T-cell (primary cell): Measurements from ENCODE around the gene PPP2R2B. TPM values are rescaled to one million over a fixed set of nuclear protein-coding genes. Genes with fewer than 3 reads are reported as not detected.
"Not testable (repeated sequence)": the region's sequence is repeated elsewhere in the genome, so short reads cannot be mapped to it uniquely, and the experiment has no call there.

ENCODE experiments used
- ATAC-seq, 4 experiments: fragments of 200-7000 bp in 3 of 4; fragments of 150-1000 bp in 1 of 4; cut with Tn5 transposase; replicated peaks in 1 of 4; 1 replicate in 3 of 4; 2 replicates in 1 of 4; pipeline ENCODE4 v1.10.0; 2021; ENCODE audit warnings: moderate library complexity in 3 of 4, mild to moderate bottlenecking in 2 of 4, moderate number of reproducible peaks in 1 of 4
- CTCF ChIA-PET, 2 donors: fragments of 300-600 bp; sonication (Branson Sonifier 250); formaldehyde crosslinking; loops; one replicate each; lab custom pipeline; 2022; ENCODE audit warnings: antibody characterized with exemption in 2 of 2; lab: Charles Lee
- POLR2A ChIA-PET, 2 donors: fragments of 300-600 bp; sonication (Branson Sonifier 250); formaldehyde crosslinking; loops; one replicate each; lab custom pipeline; 2022; ENCODE audit warnings: antibody characterized with exemption in 2 of 2; lab: Charles Lee
- DNase-seq, 35 experiments: peaks; one replicate each; pipeline versions ENCODE4 v3.0.0 to v3.0.0-alpha.2; 2013 to 2023
- H3K27ac ChIP-seq: one replicate; pipeline ENCODE4 v1.5.1; 2013; ENCODE audit warnings: low read length
- H3K27me3 ChIP-seq, 2 experiments: replicated peaks in 1 of 2; 1 replicate in 1 of 2; 2 replicates in 1 of 2; pipeline versions ENCODE4 v1.6.1 to v1.7.0; 2013; ENCODE audit warnings: low read length in 1 of 2, mixed read lengths in 1 of 2; ENCODE audit not compliant: control insufficient read depth in 2 of 2, insufficient read depth in 2 of 2; ENCODE audit errors: extremely low read depth in 1 of 2
- H3K36me3 ChIP-seq, 2 donors: 1 replicate in 1 of 2; 2 replicates in 1 of 2; pipeline versions ENCODE4 v1.6.1 to v1.7.0; 2013; ENCODE audit warnings: low read length in 1 of 2; ENCODE audit not compliant: control insufficient read depth in 2 of 2, insufficient read depth in 1 of 2; ENCODE audit errors: extremely low read depth in 1 of 2
- H3K4me1 ChIP-seq, 2 experiments: 1 replicate in 1 of 2; 2 replicates in 1 of 2; pipeline versions ENCODE4 v1.6.1 to v1.7.0; 2013; ENCODE audit warnings: low read length in 2 of 2, mixed read lengths in 1 of 2; ENCODE audit not compliant: insufficient read depth in 2 of 2, control insufficient read depth in 1 of 2; ENCODE audit errors: extremely low read depth in 1 of 2
- H3K4me3 ChIP-seq, 2 donors: 1 replicate in 1 of 2; 2 replicates in 1 of 2; pipeline versions ENCODE4 v1.5.1 to v1.7.0; 2013; ENCODE audit warnings: mild to moderate bottlenecking in 2 of 2, low read length in 1 of 2, moderate library complexity in 1 of 2; ENCODE audit not compliant: control insufficient read depth in 1 of 2; ENCODE audit errors: extremely low read depth in 1 of 2
- H3K9me3 ChIP-seq: 2 replicates; pipeline ENCODE4 v1.7.0; 2013
- H3K27ac Mint-ChIP-seq, 2 donors: one replicate each; pipeline ENCODE4 v1.8.0; 2020 to 2021; ENCODE audit warnings: mild to moderate bottlenecking in 2 of 2, mixed read lengths in 2 of 2
- H3K27me3 Mint-ChIP-seq, 2 donors: one replicate each; pipeline ENCODE4 v1.8.0; 2021 to 2022; ENCODE audit warnings: mixed read lengths in 2 of 2
- H3K36me3 Mint-ChIP-seq: one replicate; pipeline ENCODE4 v1.8.0; 2021; ENCODE audit warnings: mixed read lengths
- H3K4me1 Mint-ChIP-seq, 3 donors: one replicate each; pipeline ENCODE4 v1.8.0; 2020 to 2022; ENCODE audit warnings: mixed read lengths in 3 of 3, mild to moderate bottlenecking in 1 of 3
- H3K4me3 Mint-ChIP-seq, 3 donors: one replicate each; pipeline ENCODE4 v1.8.0; 2020 to 2022; ENCODE audit warnings: mild to moderate bottlenecking in 3 of 3, mixed read lengths in 3 of 3, moderate library complexity in 3 of 3
- H3K9me3 Mint-ChIP-seq, 3 donors: one replicate each; pipeline ENCODE4 v1.8.0; 2020 to 2022; ENCODE audit warnings: mixed read lengths in 3 of 3
- WGBS: methylation state at CpG from one replicate; pipeline ENCODE4 v1.1.5; 2013; ENCODE audit warnings: missing lambda C conversion rate; ENCODE audit not compliant: insufficient coverage; 5-methylcytosine and 5-hydroxymethylcytosine counted together
- total RNA-seq, 35 experiments: library from RNA in 6 of 35; stranded (reverse) in 6 of 35; fragments of 120-200 nt in 1 of 35; gene quantifications; one replicate each; pipeline versions ENCODE4 v1.2.1 to v1.2.4 and lab custom pipeline; 2013 to 2026

PPP2R2B gene
- total RNA-seq, 5 donors from 2014 or later (not counting 1 experiment from before 2014, with no cell fraction given) = 1.5 to 10.6 (median 4.8) TPM

- POLR2A ChIA-PET = no interaction called here
- Mint-ChIP-seq H3K9me3 (no peaks in the 10 kb centered on the region), H3K36me3 (no peaks in the 10 kb centered on the region), H3K27ac (no peak overlapping the region), H3K4me3 (no peak overlapping the region), H3K27me3 (peaks cover 0 to 8% of the 10 kb centered on the region in 2 donors), H3K4me1 (no peaks in the 10 kb centered on the region)
- Histone ChIP-seq H3K27me3 (no peaks in the 10 kb centered on the region), H3K4me1 (no peaks in the 10 kb centered on the region), H3K4me3 (no peak overlapping the region), H3K27ac (no peak overlapping the region), H3K9me3 (no peaks in the 10 kb centered on the region), H3K36me3 (no peaks in the 10 kb centered on the region)
- DNase-seq = no peak
- ATAC-seq = no peak
- CTCF ChIA-PET = no interaction called here
- 20% methylated on average over 1 of the region's 4 CpGs for WGBS
These were observed 254.9 kb downstream of the PPP2R2B start for GRCh38 chr5:146623666-146624065.

DNA sequence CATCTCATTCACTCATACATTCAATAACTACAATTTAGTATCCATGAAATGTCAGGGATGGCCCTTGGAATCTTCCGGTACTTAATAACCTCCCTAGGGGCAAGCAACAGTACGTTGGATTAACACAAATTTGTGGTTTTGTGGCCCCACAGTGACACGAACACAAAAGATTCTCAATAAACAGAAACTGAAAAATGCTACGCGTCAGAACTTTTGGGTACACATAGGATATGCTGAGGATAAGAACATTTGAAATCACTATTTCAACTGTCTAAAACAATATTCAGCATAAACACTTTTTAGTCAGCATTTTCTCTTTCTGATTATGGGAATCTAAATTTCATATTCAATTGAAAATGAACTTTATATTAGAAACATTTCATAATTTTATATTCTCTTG, 255.5 kb downstream of the PPP2R2B start:
- Mint-ChIP-seq H3K27me3 (peaks cover 0 to 8% of the 10 kb centered on the region in 2 donors), H3K36me3 (no peaks in the 10 kb centered on the region), H3K4me1 (no peaks in the 10 kb centered on the region), H3K4me3 (no peak overlapping the region), H3K9me3 (no peaks in the 10 kb centered on the region), H3K27ac (no peak overlapping the region)
- Histone ChIP-seq H3K4me3 (no peak overlapping the region), H3K9me3 (no peaks in the 10 kb centered on the region), H3K36me3 (no peaks in the 10 kb centered on the region), H3K27me3 (no peaks in the 10 kb centered on the region), H3K4me1 (no peaks in the 10 kb centered on the region), H3K27ac (no peak overlapping the region)
- POLR2A ChIA-PET = no interaction called here
- CTCF ChIA-PET = no interaction called here
- DNase-seq (no peak), ATAC-seq (no peak)
- WGBS = 80% methylated on average over 1 of the region's 5 CpGs

DNA sequence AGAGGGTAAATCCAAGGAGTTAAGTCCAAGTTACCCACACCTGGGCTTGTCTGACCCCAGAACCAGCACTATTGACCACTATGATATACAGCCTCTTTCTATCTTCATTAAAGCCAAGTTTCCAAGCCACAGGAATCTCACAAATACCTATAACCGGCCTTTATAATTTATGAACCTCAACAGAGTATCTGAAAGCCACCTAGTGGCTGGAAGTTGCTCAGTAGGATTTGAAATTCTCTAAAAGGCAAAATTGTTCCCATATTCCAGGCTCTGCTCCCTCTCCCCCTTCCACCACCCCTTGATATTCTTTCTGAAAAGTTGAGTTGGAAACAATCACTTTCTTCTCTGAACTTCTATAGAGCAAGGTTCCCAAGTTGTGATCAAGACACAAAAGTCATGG, 256.2 kb downstream of the PPP2R2B start:
- CTCF ChIA-PET = no interaction called here
- H3K27me3 ChIP-seq = no peaks in the 10 kb centered on the region
- Mint-ChIP-seq H3K9me3 (no peaks in the 10 kb centered on the region), H3K27ac (no peak overlapping the region), H3K4me3 (no peak overlapping the region), H3K27me3 (peaks cover 0 to 8% of the 10 kb centered on the region in 2 donors), H3K4me1 (no peaks in the 10 kb centered on the region), H3K36me3 (no peaks in the 10 kb centered on the region)
- no peaks in the 10 kb centered on the region for H3K36me3 ChIP-seq
- no peaks in the 10 kb centered on the region for H3K9me3 ChIP-seq
- no peaks in the 10 kb centered on the region for H3K4me1 ChIP-seq
- no peak overlapping the region for H3K27ac ChIP-seq
- POLR2A ChIA-PET = no interaction called here
- H3K4me3 ChIP-seq = no peak overlapping the region
- no CpG with 5 or more reads among the region's 1 CpG for WGBS
- DNase-seq (no peak), ATAC-seq (no peak)

- H3K36me3 Mint-ChIP-seq = no peaks in the 10 kb centered on the region
- no peak overlapping the region for H3K27ac Mint-ChIP-seq
- H3K27me3 Mint-ChIP-seq = peaks cover 0 to 8% of the 10 kb centered on the region in 2 donors
- 86% methylated on average over 4 of the region's 5 CpGs for WGBS
- Histone ChIP-seq H3K27me3 (no peaks in the 10 kb centered on the region), H3K9me3 (no peaks in the 10 kb centered on the region), H3K4me3 (no peak overlapping the region), H3K36me3 (no peaks in the 10 kb centered on the region), H3K27ac (no peak overlapping the region), H3K4me1 (no peaks in the 10 kb centered on the region)
- H3K4me3 Mint-ChIP-seq = no peak overlapping the region
- DNase-seq (no peak), ATAC-seq (no peak)
- CTCF ChIA-PET = no interaction called here
- peaks cover 6 to 14% (median 10%) of the 10 kb centered on the region in 3 donors for H3K9me3 Mint-ChIP-seq
- H3K4me1 Mint-ChIP-seq = no peaks in the 10 kb centered on the region
- POLR2A ChIA-PET = no interaction called here
These were observed 257.9 kb downstream of the PPP2R2B start for GRCh38 chr5:146620669-146621051.

GRCh38 chr5:146620031-146620668, 258.4 kb downstream of the PPP2R2B start:
- H3K27me3 Mint-ChIP-seq = peaks cover 0 to 8% of the 10 kb centered on the region in 2 donors
- POLR2A ChIA-PET = no interaction called here
- no peak for ATAC-seq
- H3K27me3 ChIP-seq = no peaks in the 10 kb centered on the region
- H3K4me1 ChIP-seq = no peaks in the 10 kb centered on the region
- H3K27ac Mint-ChIP-seq = no peak overlapping the region
- no peaks in the 10 kb centered on the region for H3K9me3 ChIP-seq
- no peaks in the 10 kb centered on the region for H3K36me3 Mint-ChIP-seq
- H3K27ac ChIP-seq = no peak overlapping the region
- WGBS = 91% methylated on average over 7 of the region's 10 CpGs
- no peak overlapping the region for H3K4me3 Mint-ChIP-seq
- DNase-seq = no peak
- H3K4me1 Mint-ChIP-seq = no peaks in the 10 kb centered on the region
- CTCF ChIA-PET = no interaction called here
- no peaks in the 10 kb centered on the region for H3K36me3 ChIP-seq
- peaks cover 6 to 17% (median 12%) of the 10 kb centered on the region in 3 donors for H3K9me3 Mint-ChIP-seq
- H3K4me3 ChIP-seq = no peak overlapping the region

GRCh38 chr5:146618434-146618833, 260.1 kb downstream of the PPP2R2B start:
- no peak overlapping the region for H3K27ac Mint-ChIP-seq
- H3K27me3 Mint-ChIP-seq = no peaks in the 10 kb centered on the region

GRCh38 chr5:146609731-146610130, 268.8 kb downstream of the PPP2R2B start:
- H3K4me1 Mint-ChIP-seq, H3K4me3 ChIP-seq, H3K4me3 Mint-ChIP-seq, H3K9me3 Mint-ChIP-seq, H3K27me3 ChIP-seq, H3K4me1 ChIP-seq, H3K27ac Mint-ChIP-seq, H3K9me3 ChIP-seq, H3K27me3 Mint-ChIP-seq, H3K36me3 ChIP-seq, H3K36me3 Mint-ChIP-seq, H3K27ac ChIP-seq, ATAC-seq, CTCF ChIA-PET, DNase-seq, POLR2A ChIA-PET: not testable (repeated sequence)
- WGBS = 58% methylated on average over 4 of the region's 17 CpGs

More at GRCh38 chr5:146618434-146618833, 260.1 kb downstream of the PPP2R2B start:
- no peak for ATAC-seq
- Histone ChIP-seq H3K9me3 (no peaks in the 10 kb centered on the region), H3K4me1 (no peaks in the 10 kb centered on the region), H3K36me3 (no peaks in the 10 kb centered on the region), H3K27me3 (no peaks in the 10 kb centered on the region), H3K27ac (no peak overlapping the region), H3K4me3 (no peak overlapping the region)
- POLR2A ChIA-PET = no interaction called here
- Mint-ChIP-seq H3K36me3 (no peaks in the 10 kb centered on the region), H3K4me3 (no peak overlapping the region), H3K4me1 (no peaks in the 10 kb centered on the region), H3K9me3 (peaks cover 6 to 17% (median 12%) of the 10 kb centered on the region in 3 donors)
- CTCF ChIA-PET = no interaction called here
- 100% methylated on average over 3 of the region's 6 CpGs for WGBS
- DNase-seq = no peak
